ENCODE data around the gene ZNF70.

The ZNF70 gene

GRCh38 chr22:23780146-23780748 lies 29.3 kb upstream of the ZNF70 start:
- FAIRE-seq: no peak
- DNase-seq (ENCODE audit: extremely low spot score, insufficient read length, low read depth): no peak

GRCh38 chr22:23779731-23780130 lies 28.8 kb upstream of the ZNF70 start:
- no peak for DNase-seq (ENCODE audit: extremely low spot score, insufficient read length, low read depth)
- no peak for FAIRE-seq

DNA sequence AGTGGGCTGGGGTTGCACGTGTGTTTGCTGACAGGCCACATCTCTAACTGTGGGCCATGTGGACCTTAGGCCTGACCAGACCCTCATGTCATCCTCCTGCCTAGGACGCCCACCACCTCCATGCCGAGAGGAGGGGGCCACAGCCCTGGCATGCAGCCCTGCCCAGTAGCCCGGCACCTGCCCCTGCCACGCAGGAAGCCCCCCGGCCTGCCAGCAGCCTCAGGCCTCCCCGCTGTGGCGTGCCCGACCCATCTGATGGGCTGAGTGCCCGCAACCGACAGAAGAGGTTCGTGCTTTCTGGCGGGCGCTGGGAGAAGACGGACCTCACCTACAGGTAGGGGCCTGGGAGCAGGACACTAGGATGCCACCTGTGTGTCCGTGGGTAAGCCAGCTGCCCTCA lies 28.2 kb upstream of the ZNF70 start:
- FAIRE-seq: no peak
- no peak for DNase-seq (ENCODE audit: extremely low spot score, insufficient read length, low read depth)

DNA sequence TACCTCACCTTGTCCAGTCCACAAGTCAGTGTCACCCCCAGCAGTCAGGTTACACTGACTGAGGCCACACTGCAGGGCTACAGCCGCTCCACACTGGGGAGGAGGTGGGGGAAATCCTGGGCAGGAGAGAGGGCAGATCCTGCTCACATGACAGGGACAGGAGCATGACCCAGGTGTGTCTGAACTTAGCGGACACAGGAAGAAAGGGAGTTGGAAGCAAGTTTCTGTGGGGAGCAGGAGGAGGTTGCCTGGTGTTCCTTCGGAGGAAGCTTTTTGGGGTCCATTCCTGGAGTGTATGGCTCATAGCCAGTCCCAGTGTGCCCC lies 27.6 kb upstream of the ZNF70 start:
- FAIRE-seq: no peak

GRCh38 chr22:23777776-23778576 lies 27.1 kb upstream of the ZNF70 start:
- DNase-seq (ENCODE audit: extremely low spot score, insufficient read length, low read depth): no peak
- FAIRE-seq: no peak

More for the DNA sequence above, 27.6 kb upstream of the ZNF70 start:
- no peak for DNase-seq (ENCODE audit: extremely low spot score, insufficient read length, low read depth)

DNA sequence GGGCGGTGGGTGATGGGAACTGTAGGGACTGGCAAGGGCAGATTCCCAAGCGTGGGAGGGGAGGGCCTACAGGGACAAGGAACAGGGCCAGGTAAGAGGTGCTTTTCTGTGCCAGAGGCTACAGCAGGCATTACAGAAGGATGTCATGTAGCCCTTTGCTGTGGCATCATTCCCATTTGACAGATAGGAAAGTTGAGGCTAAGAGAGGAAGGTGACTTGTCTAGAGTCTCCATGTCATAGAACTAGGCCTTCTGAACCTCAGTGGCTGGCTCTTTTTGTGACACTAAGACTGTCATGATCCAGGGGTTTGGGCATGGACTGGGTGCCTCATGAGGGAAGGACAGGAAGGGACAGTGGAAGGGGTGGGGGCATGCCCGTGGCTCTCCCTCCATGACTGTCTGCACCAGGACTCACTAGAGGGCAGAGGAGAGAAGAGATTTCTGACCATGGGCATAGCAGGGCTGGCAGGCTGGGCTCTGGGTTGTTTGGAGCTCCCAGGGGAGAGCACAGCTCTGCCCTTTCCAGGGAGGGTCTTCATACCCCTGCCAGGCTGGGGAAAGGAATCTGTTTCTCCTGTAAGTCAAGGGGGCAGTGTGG lies 25.0 kb upstream of the ZNF70 start:
- FAIRE-seq (no peak), DNase-seq (ENCODE audit: extremely low spot score, insufficient read length, low read depth) (no peak)

DNA sequence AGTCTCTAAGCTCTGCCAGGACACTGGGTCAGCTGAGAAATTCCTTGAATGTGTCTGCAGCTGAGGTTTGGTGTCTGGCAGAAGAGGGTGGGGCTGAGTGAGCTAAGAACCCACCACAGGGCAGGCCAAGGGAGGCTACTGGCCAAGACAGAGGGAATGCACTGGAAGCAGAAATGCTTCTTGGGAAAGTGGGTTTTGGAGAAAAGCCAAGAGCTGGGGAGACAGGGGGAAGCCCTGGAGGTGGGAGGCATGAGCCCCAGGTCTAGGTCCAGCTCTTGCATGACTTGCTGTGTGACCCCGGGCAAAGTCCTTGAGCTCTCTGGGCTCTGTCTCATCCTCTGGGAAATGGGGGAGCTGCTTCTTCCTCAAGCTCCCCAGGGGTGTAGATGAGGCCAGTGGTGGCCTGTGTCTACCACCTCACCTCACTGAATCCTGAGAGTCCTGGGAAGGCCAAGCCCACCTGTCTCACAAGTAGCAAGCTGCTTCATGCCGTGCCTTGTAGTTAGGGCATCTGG lies 24.1 kb upstream of the ZNF70 start:
- no peak for FAIRE-seq
- no peak for DNase-seq (ENCODE audit: extremely low spot score, insufficient read length, low read depth)

GRCh38 chr22:23774114-23774921 lies 23.4 kb upstream of the ZNF70 start:
- DNase-seq (ENCODE audit: extremely low spot score, insufficient read length, low read depth): no peak
- no peak for FAIRE-seq

GRCh38 chr22:23773483-23774113 lies 22.7 kb upstream of the ZNF70 start:
- DNase-seq (ENCODE audit: extremely low spot score, insufficient read length, low read depth): no peak
- FAIRE-seq: no peak

DNA sequence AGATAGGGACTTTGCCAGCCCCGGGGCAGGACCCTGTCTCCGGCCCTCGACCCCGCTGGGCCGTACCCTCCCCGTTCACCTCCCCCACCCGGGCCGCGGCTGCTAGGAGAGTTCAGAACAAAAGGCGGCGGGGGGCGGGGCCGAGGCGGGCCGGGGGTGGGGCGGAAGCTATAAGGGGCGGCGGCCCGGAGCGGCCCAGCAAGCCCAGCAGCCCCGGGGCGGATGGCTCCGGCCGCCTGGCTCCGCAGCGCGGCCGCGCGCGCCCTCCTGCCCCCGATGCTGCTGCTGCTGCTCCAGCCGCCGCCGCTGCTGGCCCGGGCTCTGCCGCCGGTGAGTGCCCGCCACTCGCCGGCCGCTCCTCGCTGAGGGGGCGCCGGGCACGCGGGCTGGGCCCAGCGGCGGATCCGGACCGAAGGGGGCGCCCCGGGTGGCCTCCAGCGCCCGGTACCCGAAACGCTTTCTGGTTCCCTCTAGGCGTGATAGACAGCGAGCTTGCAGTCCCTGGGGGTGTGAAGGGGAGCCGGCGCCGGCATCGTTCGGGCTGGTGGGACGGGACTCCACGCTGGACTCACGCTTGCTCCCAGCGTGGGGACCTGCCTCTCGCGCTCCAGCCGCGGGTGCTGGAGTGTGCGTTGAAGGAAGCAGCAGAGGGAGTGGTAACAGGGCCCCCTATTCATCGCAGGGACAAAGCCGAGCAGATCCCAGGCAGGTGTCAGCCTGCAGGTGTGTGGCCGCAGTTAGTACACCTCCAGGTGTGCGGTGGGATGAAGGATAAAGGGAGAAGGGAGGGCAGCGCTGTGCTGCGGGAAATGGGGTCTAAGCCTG lies 21.9 kb upstream of the ZNF70 start, which contains the start of gene MMP11:
Gene MMP11 (plus strand): TSS at position 201 of the 825 bp plus-strand sequence. CDS start 22 bp downstream, at position 223.
- DNase-seq (ENCODE audit: extremely low spot score, insufficient read length, low read depth) (no peak), FAIRE-seq (no peak)

- no peak for FAIRE-seq
- DNase-seq (ENCODE audit: extremely low spot score, insufficient read length, low read depth): no peak
These were observed 21.4 kb upstream of the ZNF70 start for GRCh38 chr22:23772315-23772648.

DNA sequence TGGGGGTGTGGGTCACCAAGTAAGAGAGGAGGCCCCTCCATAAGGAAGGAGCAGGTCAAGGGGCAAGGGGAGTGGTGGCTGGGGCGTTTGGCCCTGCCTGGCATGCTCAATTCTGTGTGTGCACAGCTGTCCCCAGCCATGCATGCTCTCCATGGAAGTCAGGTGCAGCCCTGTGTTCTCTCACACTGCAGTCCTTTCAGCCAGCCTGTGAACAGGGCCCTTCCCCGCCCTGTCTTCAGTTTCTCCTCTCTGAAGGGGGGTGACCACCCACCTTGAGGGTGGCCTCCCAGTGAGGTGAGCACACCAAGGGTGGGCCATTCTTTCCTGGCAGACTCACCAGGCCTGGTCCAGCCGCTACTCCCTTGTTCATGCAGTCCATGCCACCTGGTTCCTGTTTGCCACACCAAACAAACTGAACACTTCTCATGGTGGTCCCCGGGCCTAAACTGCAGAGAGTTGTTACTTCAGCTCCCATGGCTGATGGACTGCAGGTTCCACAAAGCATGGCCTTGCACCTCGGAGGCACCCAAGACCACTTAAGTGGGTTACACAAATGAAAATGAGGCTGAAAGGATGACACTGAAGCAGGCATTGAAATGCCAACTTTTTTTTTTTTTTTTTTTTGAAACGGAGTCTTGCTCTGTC lies 18.5 kb upstream of the ZNF70 start:
- DNase-seq (ENCODE audit: extremely low spot score, insufficient read length, low read depth): no peak
- no peak for FAIRE-seq

- DNase-seq (ENCODE audit: extremely low spot score, insufficient read length, low read depth): peak; percentile 68
These were observed 17.0 kb upstream of the ZNF70 start, which contains the start of gene CHCHD10 for GRCh38 chr22:23767673-23768548. TSS of gene CHCHD10 (minus strand) at chr22:23767972. CDS start at chr22:23767874, 98 bp downstream.

DNA sequence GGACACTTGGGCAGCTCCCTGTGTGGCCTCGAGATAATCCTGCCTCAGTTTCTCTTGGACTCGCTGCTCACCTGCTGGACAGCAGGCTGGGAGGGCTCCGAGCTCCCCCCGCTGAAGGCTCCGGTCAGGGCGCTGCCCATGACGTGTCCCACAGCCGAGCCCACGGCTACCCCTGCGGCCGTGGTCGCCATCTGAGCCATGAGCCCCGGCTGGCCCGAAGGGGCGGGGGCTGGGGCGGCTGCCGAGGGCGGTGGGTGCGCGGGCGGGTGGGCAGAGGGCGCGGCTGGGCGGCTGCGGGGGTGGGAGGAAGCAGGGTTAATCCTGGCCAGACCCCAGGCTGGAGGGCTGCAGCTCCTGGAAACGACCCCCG lies 16.4 kb upstream of the ZNF70 start:
- FAIRE-seq (no peak), DNase-seq (ENCODE audit: extremely low spot score, insufficient read length, low read depth) (no peak)

More at GRCh38 chr22:23767673-23768548, 17.0 kb upstream of the ZNF70 start, which contains the start of gene CHCHD10:
- FAIRE-seq: peak; percentile 61

DNA sequence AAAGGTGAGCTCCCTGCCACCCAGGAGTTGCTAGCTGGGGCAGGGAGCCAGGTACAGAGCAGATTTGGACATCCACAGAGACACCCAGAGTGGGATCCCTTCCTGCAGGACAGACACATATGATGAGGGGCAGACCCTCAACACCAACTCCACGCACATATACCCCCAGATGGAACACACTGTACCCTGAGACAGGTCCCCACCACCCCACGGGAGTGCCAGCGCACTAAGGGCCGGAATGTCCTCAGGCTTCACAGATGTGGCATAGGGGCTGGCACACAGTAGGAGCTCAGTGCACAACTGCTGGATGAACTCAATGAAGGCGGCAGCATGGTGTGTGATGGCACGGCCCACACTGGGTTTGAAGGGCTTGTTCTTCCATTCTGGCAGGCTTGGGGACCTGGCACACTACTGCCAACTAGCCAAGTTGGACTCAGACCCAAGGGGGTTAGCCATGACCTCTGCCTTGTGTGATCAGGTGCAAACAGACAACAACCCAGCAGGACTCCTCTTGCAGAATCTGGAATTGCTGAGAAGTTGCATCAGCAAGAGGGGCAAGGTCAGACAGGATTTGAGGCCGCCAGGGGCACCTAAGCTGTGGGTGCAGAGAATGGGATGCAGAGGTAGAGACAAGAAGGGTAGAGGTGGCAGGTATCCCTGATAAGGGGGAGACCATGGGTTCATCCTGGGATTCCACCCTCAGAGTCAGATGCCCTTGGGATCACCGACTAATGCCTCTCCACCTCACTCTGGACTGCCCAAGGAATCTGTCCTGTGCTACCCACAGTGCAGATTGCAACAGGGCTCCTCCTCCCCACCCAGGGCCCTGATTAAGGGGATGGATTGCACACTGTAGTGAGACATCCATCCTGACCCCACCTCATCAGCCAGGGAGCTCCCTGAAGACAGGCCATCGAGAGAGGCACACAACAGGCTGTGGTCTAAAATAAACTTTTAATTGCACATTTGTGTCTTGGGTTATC lies 14.3 kb upstream of the ZNF70 start:
- DNase-seq (ENCODE audit: extremely low spot score, insufficient read length, low read depth) (no peak), FAIRE-seq (no peak)

DNA sequence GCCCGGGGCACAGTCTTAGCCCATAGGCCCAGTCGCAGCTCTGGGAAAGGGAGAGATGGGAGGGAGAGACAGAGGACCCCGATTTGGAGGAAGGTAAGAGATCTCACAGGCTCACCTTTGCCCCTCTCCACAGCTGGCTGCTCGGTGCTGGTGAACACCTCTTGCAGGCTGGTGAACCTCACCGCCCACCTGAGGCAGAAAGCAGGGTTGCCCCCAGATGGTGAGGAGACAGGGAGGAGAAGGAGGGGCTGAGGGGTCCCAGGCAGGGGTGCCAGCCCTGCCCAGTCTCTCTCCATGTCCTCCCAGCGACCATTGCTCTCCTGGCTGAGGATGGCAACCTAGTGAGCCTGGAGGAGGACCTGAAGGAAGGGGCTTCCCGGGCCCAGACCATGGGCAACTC lies 13.0 kb upstream of the ZNF70 start:
- DNase-seq (ENCODE audit: extremely low spot score, insufficient read length, low read depth) (no peak), FAIRE-seq (no peak)

DNA sequence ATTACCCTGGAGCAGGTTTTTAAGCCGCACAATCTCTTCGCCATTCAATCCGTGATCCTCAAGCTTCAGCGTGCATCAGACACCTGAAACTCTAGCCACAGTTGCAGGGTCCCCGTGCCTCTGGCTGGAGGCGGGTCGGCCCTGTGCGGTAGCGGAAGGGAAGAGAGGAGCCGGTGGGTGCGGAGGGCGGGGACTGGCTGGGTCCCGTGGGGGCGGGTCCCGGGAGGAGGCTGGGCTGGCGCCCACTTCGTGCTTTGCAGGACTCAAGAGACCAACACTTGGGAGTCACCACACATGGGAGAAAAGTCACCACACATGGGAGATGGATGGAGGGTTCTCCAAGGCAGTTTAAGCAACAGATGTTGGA lies 12.7 kb upstream of the ZNF70 start:
- FAIRE-seq (no peak), DNase-seq (ENCODE audit: extremely low spot score, insufficient read length, low read depth) (no peak)

Measured in GM18507 (cell line).